ENCODE data around the gene TMEM120A. TPM values are rescaled to one million over a fixed set of nuclear protein-coding genes. Genes with fewer than 3 reads are reported as not detected.

Gene TMEM120A
- total RNA-seq, 2 donors from 2014 or later = 93.9 to 218 TPM

DNA sequence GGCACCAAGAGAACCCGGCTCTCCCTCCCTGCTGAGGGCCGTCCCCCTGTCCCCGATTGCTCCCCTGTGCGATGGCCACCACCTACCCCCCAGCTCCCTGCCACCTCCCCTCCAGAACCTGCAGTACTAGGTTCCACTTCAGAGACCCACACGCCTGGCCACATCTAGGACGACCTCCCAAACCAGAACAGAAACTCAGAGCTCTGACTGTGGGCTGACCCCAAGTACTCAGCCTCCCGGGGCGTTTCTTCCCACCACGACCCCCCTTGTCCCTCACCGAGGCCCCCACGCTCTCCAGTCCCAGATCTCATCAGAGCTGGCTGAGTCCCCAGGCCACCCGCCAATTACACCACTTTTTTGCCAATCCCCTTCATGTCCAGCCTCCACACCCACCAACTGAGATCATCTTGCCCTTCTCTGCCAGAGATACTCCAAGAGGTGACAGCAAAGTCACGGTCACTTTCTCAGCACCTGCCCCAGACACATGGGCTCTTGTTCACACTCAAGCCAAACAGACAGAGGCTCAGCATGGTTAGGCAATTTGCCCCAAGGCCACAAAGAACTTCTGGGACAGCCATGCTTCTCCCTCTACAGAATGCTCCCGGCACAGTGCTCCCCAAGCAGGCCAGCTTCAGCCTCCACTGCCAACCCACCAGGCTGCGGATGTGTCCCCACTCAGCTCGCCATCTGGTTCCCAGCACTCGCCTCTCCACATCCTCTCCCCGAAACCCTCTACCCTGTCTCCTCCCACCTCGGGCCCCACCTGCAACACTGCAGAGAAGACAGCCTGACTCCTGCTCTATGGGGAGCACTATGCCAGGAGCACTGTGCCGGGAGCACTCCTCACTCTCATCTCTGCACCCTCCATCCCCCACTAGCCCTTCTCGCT is 4.7 kb downstream of the TMEM120A start:
- peak overlapping the region; percentile 72 to 89 for H3K27ac Mint-ChIP-seq
- no peaks in the 10 kb centered on the region for H3K36me3 Mint-ChIP-seq
- peak overlapping the region; percentile 51 for H3K4me3 Mint-ChIP-seq
- peaks cover 22 to 46% of the 10 kb centered on the region in 2 donors for H3K4me1 Mint-ChIP-seq (ENCODE audit: low read depth in 2 of 2)
- DNase-seq (ENCODE audit: low spot score) = peak; percentile 60
- no peaks in the 10 kb centered on the region for H3K9me3 Mint-ChIP-seq
- H3K27me3 Mint-ChIP-seq = no peaks in the 10 kb centered on the region
- ATAC-seq = no peak

DNA sequence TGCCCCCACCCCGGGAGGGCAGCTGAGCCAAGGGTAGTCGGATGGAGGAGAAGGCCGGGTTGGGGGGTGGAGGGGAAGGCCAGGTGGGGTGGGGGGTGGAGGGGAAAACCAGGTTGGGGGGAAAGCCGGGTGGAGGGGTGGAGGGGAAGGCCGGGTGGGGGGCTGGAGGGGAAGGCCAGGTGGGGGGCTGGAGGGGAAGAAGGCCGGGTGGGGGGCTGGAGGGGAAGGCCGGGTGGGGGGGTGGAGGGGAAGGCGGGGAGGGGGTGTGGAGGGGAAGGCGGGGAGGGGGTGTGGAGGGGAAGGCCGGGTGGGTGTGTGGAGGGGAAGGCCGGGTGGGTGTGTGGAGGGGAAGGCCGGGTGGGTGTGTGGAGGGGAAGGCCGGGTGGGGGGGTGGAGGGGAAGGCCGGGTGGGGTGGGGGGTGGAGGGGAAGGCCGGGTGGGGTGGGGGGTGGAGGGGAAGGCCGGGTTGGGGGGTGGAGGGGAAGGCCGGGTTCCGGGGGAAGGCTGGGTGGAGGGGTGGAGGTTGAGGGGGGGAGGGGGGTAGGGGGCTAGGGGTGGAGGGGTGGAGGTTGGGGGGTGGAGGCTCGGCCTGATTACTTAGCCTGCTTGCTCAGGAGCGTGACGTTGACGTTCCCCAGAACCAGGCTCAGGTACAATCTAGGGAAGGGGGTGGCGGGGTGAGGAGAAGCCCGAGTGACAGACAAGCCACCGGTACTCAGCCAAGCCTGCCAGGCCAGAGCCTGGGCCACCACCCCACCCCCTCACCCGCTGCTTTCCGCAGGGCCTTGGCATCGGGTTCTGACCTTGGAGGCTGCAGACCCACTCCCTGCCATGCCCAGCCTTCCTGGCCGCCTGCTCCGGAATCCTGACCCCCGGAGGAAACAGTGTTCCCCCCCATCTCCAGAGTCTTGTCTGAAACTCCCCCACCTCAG is 5.6 kb downstream of the TMEM120A start:
- DNase-seq (ENCODE audit: low spot score) (no peak), ATAC-seq (no peak)
- no peak overlapping the region for H3K4me3 Mint-ChIP-seq
- no peaks in the 10 kb centered on the region for H3K9me3 Mint-ChIP-seq
- peaks cover 22 to 44% of the 10 kb centered on the region in 2 donors for H3K4me1 Mint-ChIP-seq (ENCODE audit: low read depth in 2 of 2)
- H3K27ac Mint-ChIP-seq = peak overlapping the region in 1 of 2 donors; percentile 89
- no peaks in the 10 kb centered on the region for H3K27me3 Mint-ChIP-seq
- no peaks in the 10 kb centered on the region for H3K36me3 Mint-ChIP-seq

DNA sequence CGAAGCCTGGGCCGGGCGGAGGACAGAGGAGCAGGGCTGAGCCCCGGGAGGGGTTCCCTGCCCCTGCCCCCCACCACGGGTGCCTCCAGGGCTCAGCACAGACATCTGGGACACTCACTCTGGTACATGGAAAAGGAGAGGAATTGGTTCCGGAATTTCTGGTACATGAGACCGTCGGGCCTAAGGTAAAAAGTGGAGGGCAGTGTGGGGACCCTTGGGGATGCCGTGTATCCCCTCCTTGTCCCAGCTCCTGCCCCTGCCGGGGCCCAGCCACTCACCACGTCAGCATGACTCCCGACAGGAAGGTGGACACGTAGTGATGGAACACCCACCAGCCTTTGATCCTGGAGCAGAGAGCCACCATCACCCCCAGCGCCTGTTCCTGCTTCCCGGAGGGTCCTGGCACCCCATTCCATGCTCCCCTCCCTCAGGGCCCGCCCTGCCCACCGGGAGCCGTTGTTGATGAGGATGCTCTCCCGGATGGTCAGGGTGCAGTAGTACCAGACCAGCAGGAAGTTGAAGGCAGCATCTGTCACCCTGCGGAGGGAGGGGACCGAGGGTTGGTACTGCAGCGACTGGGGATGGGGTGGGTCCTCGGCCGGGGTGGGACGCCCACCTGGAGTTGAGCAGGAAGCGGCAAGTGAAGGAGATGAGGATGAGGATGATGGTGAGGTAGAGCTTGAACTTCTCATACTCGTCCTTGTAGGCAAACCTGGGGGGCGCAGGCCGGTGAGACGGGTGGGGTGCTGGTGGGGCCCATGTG is 6.4 kb downstream of the TMEM120A start:
- Mint-ChIP-seq H3K4me1 (ENCODE audit: low read depth in 2 of 2) (peaks cover 16 to 39% of the 10 kb centered on the region in 2 donors), H3K36me3 (no peaks in the 10 kb centered on the region), H3K4me3 (no peak overlapping the region), H3K27ac (peak overlapping the region; percentile 47 to 74), H3K9me3 (no peaks in the 10 kb centered on the region), H3K27me3 (no peaks in the 10 kb centered on the region)
- DNase-seq (ENCODE audit: low spot score) (no peak), ATAC-seq (no peak)

DNA sequence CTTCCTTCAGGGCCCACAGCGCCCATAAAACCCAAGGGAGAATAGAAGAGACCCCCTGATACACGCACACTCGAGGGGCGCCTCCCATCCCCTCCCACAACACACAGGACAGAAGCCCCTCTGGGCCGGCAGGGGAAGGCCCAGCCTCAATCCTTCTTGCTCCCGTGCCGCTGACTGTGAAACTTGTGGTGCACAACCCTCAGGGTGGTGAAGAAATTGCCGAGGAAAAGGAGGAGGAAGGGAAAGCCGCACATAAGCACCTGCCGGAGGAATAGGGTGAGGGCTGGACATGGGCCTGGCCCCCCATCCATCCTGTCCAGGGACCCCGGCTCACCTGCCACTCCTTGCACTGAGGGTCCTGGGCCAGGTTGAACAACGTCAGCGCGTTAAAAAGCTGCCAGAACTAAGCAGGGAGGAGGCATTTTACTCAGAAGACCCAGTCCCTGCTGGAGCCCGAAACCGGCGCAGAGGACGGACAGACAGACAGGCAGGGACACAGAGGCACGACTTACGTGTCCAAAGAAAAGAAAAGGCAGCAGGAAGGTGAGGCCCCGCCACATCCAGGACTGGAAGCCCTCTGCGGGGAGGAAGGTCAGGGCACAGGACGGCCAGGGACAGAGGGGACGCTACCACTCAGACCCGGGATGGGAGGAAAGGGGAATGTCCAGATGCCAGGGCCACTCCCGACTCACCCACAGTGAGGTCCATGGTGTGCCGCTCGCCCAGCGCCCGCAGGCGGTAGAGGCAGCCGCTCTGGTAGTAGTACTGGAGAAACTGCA is 7.2 kb downstream of the TMEM120A start:
- Mint-ChIP-seq H3K27me3 (no peaks in the 10 kb centered on the region), H3K9me3 (no peaks in the 10 kb centered on the region), H3K27ac (peak overlapping the region; percentile 47 to 74), H3K36me3 (no peaks in the 10 kb centered on the region), H3K4me3 (no peak overlapping the region), H3K4me1 (ENCODE audit: low read depth in 2 of 2) (peaks cover 16 to 36% of the 10 kb centered on the region in 2 donors)
- ATAC-seq = no peak
- no peak for DNase-seq (ENCODE audit: low spot score)

DNA sequence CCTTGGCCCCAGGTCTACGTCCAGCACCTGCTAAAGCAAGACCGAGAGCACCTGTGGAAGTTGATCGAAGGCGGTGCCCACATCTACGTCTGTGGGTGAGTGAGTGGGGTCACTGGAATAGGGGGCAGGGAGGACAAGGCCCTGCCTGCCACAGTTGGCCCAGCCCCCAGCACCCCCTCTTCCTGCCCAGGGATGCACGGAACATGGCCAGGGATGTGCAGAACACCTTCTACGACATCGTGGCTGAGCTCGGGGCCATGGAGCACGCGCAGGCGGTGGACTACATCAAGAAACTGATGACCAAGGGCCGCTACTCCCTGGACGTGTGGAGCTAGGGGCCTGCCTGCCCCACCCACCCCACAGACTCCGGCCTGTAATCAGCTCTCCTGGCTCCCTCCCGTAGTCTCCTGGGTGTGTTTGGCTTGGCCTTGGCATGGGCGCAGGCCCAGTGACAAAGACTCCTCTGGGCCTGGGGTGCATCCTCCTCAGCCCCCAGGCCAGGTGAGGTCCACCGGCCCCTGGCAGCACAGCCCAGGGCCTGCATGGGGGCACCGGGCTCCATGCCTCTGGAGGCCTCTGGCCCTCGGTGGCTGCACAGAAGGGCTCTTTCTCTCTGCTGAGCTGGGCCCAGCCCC is 8.1 kb downstream of the TMEM120A start:
- H3K4me1 Mint-ChIP-seq (ENCODE audit: low read depth in 2 of 2) = peaks cover 16 to 31% of the 10 kb centered on the region in 2 donors
- no peaks in the 10 kb centered on the region for H3K9me3 Mint-ChIP-seq
- H3K36me3 Mint-ChIP-seq = no peaks in the 10 kb centered on the region
- no peak for ATAC-seq
- H3K4me3 Mint-ChIP-seq = no peak overlapping the region
- peak overlapping the region; percentile 47 to 74 for H3K27ac Mint-ChIP-seq
- H3K27me3 Mint-ChIP-seq = no peaks in the 10 kb centered on the region
- DNase-seq (ENCODE audit: low spot score) = no peak

DNA sequence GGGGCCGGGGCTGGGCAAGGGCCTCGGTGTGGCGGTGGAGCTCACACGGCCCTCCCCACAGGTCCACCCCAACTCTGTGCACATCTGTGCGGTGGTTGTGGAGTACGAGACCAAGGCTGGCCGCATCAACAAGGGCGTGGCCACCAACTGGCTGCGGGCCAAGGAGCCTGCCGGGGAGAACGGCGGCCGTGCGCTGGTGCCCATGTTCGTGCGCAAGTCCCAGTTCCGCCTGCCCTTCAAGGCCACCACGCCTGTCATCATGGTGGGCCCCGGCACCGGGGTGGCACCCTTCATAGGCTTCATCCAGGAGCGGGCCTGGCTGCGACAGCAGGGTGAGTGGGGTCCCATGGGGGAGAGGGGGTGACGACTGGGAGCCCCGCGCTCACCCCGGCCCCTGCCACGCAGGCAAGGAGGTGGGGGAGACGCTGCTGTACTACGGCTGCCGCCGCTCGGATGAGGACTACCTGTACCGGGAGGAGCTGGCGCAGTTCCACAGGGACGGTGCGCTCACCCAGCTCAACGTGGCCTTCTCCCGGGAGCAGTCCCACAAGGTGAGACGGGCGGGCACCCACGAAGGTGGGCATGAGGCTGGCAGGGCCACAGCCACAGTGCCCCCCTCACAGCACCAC is 8.8 kb downstream of the TMEM120A start:
- H3K36me3 Mint-ChIP-seq = no peaks in the 10 kb centered on the region

DNA sequence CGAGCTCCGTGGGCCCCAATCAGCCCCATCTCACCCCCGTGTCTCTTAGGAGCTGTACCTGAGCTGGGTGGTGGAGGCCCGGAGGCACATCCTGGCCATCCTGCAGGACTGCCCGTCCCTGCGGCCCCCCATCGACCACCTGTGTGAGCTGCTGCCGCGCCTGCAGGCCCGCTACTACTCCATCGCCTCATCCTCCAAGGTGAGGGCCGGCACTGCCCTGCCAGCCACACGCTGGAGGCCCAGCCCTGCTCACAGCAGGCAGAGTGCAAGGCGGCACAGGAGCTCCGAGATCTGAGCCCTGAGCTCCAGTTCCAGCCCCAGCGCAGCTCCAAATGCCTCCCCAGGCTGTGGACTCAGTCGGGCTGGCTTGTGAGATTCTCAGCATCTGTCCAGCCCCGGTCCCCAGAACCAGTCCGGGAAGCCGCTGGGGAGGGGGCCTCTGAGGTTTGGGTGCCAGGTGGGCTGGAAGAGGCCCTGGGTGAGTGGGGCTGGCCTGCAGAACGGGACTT is 9.3 kb downstream of the TMEM120A start:
- Mint-ChIP-seq H3K27me3 (no peaks in the 10 kb centered on the region), H3K27ac (no peak overlapping the region), H3K36me3 (no peaks in the 10 kb centered on the region), H3K4me3 (no peak overlapping the region), H3K4me1 (ENCODE audit: low read depth in 2 of 2) (peaks cover 7 to 21% of the 10 kb centered on the region in 2 donors), H3K9me3 (no peaks in the 10 kb centered on the region)
- no peak for DNase-seq (ENCODE audit: low spot score)
- no peak for ATAC-seq

More for the DNA sequence above, 8.8 kb downstream of the TMEM120A start:
- H3K27ac Mint-ChIP-seq = no peak overlapping the region
- H3K9me3 Mint-ChIP-seq = no peaks in the 10 kb centered on the region
- DNase-seq (ENCODE audit: low spot score) (no peak), ATAC-seq (no peak)
- H3K27me3 Mint-ChIP-seq = no peaks in the 10 kb centered on the region
- H3K4me3 Mint-ChIP-seq = no peak overlapping the region
- peaks cover 11 to 26% of the 10 kb centered on the region in 2 donors for H3K4me1 Mint-ChIP-seq (ENCODE audit: low read depth in 2 of 2)

DNA sequence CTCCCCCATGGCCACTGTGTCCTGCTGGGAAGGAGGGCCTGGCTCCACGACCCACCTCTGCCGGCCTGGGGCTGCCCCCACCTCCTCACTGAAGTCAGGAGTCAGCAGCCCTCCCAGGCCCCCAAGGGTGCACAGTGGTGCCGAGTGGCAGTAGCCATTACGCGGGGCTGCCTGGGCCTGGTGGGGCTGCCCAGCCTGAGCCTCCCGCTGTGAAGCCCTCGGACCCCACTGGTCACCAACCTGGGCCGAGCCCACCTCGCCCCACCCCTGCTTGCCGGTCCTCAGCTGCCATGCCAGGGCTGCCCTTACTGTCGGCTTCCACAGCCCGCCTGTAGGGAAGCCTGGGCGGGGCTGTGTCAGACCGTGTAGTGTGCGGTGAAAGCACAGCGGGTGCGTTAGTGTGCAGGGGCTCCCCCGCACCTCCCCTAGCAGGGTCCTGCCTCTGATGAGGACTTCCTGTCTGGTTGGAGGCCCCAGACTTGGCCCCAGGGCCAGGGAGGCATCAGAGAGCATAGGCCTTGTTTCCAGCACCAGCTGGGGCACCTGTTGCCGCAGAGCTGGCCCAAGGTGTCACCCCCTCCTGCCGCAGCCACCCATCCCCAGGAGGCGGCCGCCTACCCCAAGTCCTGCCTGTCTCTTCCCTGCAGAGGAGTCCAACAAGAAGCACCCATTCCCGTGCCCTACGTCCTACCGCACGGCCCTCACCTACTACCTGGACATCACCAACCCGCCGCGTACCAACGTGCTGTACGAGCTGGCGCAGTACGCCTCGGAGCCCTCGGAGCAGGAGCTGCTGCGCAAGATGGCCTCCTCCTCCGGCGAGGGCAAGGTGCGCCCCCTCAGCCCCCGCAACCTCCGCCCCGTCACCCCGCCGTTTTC is 10.0 kb downstream of the TMEM120A start:
- no peak for ATAC-seq
- Mint-ChIP-seq H3K9me3 (no peaks in the 10 kb centered on the region), H3K27me3 (no peaks in the 10 kb centered on the region), H3K36me3 (no peaks in the 10 kb centered on the region), H3K27ac (no peak overlapping the region), H3K4me3 (no peak overlapping the region), H3K4me1 (ENCODE audit: low read depth in 2 of 2) (peaks cover 0 to 15% of the 10 kb centered on the region in 2 donors)
- DNase-seq (ENCODE audit: low spot score) = no peak

DNA sequence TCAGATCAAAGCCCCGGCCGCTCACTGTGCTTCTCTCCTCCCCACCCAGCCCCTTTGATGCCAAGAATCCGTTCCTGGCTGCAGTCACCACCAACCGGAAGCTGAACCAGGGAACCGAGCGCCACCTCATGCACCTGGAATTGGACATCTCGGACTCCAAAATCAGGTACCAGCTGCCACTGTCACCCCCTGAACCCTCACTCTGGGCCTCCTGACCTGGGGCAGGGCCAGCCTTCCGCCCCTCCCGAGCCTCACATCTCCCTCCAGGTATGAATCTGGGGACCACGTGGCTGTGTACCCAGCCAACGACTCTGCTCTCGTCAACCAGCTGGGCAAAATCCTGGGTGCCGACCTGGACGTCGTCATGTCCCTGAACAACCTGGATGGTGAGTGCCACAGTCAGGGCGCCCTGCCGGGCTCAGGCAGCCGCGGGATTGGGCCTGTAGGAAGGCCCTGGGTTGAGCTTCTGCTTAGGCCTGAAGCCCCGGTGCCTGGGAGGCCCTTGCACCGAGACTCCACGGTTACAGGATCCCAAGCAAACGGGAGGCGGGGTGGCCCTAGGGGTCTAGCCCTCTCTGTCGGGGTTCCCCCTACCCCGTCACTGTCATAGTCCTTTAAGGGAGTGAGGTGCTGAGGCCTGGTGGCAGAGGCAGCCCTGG is 10.8 kb downstream of the TMEM120A start:
- Mint-ChIP-seq H3K4me1 (ENCODE audit: low read depth in 2 of 2) (peaks cover 0 to 13% of the 10 kb centered on the region in 2 donors), H3K9me3 (no peaks in the 10 kb centered on the region), H3K27me3 (no peaks in the 10 kb centered on the region), H3K36me3 (no peaks in the 10 kb centered on the region), H3K4me3 (no peak overlapping the region), H3K27ac (no peak overlapping the region)
- ATAC-seq (no peak), DNase-seq (ENCODE audit: low spot score) (no peak)

DNA sequence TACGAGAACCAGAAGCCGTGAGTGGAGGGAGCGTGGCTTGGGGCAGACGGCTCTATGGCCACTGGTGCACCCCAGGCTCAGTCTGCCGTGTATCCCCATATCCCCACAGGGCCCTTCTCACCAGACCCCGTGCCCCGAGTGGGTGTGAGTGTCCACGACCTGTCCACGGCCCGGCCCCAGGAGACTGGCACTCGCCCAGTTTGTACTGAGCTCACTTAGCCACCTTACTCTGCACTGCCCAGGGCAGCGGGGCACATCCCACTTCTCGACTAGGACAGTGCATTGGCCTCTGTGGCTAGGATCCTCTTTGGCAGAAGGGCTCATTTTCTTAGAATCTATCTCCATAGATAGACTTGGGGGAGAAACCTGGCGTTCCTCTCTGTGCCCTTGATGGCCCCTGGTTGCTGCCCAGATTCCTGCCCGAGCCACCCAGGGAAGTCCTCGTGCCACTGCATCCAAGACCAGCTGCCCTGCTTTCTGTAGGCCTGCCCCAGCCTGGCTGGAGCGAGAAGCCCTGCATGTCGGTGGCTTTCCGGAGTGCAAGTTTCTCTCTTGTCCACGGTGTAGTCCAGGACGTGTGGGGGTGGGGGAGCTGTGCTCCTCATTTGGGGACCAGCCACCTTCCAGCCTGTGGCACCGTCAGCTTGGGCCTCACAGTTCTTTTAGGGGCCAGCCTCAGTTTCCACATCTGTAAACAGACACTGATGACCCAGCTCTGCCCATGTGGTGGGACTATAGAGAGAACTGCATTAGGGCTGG is 11.9 kb downstream of the TMEM120A start:
- Mint-ChIP-seq H3K9me3 (no peaks in the 10 kb centered on the region), H3K4me1 (ENCODE audit: low read depth in 2 of 2) (peaks cover 0 to 8% of the 10 kb centered on the region in 2 donors), H3K4me3 (no peak overlapping the region), H3K36me3 (no peaks in the 10 kb centered on the region), H3K27ac (no peak overlapping the region), H3K27me3 (no peaks in the 10 kb centered on the region)
- DNase-seq (ENCODE audit: low spot score) (no peak), ATAC-seq (no peak)

Measured in natural killer cell treated with Interleukin-12 subunit alpha and Interleukin-12 subunit beta and Interleukin-15 and Interleukin-18, amount 100 ng/mL, for 72 hours (primary cell).